SHP77 treated with DMSO at 0.1 percent for 48 hours (cell line): ENCODE results near the gene ARHGAP4.

Experiments
- DNase-seq: peaks from one replicate; lab custom pipeline; 2025; lab: John Stamatoyannopoulos, UW

The ARHGAP4 gene

DNA sequence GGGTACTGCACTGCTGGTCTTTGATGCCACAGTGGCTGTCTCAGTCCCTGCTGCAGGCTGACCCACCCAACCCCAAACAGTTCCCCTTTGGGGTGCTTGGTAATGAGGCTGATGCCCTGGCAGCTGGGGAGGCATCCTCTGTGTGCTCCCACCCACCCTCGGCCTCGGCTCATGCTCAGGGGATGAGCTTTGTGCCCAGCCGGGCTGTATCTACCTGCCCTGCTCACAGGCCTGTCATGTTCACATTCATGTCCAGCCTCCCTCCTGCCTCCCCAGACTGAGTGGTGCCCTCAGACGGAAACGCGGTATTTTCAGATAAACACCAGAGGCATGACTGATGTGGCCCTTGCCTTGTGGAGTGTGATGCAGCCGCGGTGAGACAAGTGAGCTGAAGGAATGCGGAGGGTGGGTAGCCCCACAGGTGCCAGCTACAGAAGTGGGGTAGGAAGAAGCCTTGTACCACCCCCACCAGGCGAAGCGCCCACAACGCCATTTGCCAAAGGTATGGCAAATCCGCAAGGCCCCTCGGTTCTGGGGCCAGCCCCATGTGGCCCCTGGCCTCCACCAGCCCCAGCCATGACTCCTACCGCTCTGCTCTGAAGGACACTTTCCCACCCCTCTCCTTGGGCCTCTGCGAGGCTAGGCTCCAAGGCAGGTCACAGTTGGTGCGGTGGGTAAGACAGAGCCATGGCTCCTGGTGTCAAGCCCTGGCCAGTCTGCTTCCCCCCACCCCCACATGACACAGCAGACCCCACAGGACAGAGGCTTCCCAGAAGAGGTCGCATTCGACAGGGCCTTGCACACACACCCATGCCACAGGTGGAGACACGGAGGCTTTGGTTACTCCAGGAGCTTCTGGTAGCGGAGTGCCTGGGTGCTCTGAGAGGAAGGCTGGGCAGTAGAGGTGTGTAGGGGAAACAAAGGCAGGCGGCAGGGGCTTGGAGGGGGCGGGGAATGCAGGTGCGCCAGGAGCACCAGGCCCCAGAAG, 20.2 kb upstream of the ARHGAP4 start:
- DNase-seq = no peak

DNA sequence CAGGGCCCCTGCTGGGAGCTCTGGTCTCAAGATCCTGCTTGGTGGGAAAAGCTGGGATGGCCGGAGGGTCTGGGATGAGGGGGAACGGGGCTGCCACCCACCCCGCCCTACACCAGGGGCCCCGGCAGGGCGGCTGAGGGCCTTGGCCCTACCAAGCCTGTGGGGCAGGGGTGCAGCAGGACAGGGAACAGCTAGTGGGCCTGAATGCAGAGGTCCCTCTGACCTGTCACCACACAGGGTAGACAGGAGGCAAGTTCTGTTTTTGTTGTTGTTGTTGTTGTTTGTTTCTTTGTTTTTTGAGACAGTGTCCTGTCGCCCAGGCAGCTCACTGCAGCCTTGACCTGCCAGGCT, 18.7 kb upstream of the ARHGAP4 start:
- no peak for DNase-seq

GRCh38 chrX:153944140-153944799, 18.2 kb upstream of the ARHGAP4 start, which contains the start of gene RENBP:
TSS of gene RENBP (minus strand) at chrX:153944643. CDS start at chrX:153944610, 33 bp downstream.
- DNase-seq = no peak

DNA sequence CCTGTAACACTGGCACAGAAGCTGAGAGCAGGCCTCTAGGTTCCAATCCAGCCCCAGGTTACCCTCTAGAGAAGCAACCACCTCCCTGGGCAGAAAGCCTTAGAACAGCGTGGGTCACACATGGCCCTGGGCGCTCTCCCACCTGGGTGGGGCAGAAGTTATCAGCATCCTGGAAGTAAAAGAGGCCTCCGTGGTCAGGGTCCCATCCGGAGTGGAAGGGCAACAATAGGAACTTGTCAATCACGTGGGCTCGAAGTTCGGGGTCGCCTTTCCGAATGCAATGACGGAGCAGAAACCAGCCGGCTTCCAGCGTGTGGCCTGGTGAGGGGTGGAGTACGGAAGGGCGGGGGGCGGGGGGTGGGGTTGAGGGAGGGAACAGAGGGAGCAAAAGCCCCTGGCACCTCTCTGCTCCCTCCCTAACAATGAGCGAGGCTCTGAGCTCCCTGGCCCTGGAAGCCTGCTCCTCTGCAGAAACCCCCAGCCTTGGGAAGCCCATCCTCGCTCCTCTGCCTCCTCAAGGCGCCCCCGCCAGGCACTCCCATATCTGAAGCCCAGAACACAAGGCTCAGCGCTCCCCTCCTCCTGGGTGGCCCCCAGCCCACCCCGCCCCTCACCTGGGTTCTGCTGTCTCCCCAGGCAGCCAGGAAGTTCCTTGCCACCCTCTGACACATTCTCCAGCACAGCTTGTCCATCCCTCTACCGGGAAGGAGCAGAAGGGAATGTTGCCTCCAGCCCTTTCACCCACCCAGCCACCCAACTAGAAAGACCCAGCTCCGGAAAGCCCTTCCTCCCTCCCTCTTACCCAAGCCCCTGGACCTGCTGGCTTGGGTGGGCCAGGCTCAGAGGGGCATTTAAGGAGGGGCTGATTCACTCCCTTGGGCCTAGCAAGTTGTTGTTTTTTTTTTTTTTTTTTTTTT, 15.5 kb upstream of the ARHGAP4 start:
- DNase-seq = no peak

- DNase-seq = no peak
Observed at GRCh38 chrX:153939573-153939972, 13.5 kb upstream of the ARHGAP4 start.

GRCh38 chrX:153938226-153938786, 12.2 kb upstream of the ARHGAP4 start:
- no peak for DNase-seq

DNA sequence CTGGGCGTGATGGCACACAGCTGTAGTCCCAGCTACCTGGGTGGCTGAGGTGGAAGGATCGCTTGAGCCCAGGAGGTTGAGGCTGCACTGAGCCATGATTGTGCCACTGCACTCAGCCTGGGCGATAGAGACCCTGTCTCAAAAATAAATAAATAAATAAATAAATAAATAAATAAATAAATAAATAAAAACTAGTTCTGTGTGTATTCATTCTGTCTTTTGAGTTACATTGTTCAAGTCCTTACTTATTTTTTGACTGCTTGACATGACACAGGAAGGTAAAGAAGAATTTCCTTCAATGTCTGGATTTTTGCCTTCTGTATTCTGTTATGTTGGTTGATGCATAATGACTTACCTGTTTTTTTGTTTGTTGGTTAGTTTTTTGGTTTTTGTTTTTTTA, 11.0 kb upstream of the ARHGAP4 start:
- DNase-seq = no peak

GRCh38 chrX:153935326-153935851, 9.3 kb upstream of the ARHGAP4 start:
- no peak for DNase-seq

DNA sequence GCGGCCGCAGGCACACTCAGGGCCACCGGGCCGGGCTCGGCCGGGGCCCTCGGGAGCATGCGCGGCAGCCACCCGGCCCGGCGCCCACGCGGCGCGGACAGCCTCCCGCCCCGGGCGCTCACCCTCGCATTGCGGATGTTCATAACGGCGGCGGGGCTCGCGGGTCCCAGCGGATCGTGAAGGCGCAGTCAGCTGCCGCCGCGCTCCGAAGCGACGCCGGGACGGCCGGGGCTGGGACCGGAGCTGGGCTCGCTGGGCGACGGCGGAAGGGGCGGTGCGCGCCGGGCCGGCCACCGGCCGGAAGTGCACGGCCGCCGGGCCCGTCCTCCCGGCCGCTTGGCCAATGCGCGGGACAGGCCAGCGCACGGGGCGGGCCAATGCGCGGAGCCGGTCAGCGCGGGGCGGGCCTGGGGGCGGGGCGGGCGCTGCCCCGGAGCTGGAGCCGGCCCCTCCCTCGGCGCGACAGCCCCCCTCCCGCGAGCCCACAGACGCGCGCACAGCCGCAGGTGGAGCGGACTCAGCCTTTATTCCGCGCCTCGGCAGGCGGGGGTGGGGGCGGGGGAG, 8.8 kb upstream of the ARHGAP4 start, which contains the start of gene NAA10:
Gene NAA10, minus strand, starts transcription at position 276 of the 564 bp plus-strand sequence. Its CDS starts 133 bp downstream, at position 143.
- peak; percentile 26 for DNase-seq

DNA sequence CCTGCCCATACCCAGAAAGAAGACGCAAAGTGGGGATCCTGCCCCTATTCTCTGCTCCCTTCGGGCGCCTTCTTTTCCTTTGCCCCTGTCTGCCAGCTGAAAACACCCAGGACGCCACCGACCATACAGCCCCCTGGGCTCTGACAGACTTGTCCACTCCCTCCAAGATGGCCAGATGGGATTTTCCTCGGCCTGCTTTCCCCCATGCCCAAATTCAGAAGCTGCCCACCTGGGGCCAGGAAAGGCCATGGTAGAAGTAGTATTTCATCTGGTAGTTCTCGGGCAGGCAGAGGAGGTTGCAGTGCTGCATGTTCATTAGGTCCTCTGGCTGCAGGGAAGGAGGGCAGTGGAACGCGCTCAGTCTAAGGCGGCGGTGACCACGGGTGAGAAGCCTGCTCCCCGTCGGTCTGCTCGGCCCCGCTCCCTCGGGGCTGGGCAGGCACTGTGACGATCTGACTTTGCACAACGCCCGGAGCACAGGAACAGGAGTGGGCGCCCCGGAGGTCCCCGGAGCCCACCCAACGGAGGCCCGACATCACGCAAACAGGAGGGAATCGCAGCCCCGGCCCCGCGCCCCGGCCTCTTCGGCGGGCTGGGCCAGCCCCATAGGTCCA, 8.2 kb upstream of the ARHGAP4 start:
- DNase-seq = no peak

DNA sequence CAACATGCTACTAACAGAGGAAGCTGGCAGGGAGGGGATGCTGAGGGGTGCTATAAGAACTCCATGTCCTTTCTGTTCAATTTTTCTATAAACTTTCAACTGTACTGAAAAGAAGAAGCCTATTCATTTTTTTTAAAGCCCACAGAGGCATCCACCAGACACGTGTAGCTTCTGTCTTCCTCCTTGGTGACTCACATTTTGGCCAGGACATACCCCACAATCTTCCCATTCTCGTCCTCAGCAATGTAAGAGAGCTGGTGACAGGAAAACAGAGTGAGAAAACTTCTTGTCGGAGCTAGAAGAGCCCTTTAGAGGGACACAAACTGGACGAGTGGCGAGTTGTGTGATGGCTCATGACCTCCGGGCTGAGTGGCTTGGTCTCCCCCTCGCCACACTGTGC, 7.7 kb upstream of the ARHGAP4 start:
- DNase-seq = no peak

GRCh38 chrX:153932220-153932915, 6.3 kb upstream of the ARHGAP4 start:
- no peak for DNase-seq

GRCh38 chrX:153931748-153932147, 5.7 kb upstream of the ARHGAP4 start:
- DNase-seq = no peak

DNA sequence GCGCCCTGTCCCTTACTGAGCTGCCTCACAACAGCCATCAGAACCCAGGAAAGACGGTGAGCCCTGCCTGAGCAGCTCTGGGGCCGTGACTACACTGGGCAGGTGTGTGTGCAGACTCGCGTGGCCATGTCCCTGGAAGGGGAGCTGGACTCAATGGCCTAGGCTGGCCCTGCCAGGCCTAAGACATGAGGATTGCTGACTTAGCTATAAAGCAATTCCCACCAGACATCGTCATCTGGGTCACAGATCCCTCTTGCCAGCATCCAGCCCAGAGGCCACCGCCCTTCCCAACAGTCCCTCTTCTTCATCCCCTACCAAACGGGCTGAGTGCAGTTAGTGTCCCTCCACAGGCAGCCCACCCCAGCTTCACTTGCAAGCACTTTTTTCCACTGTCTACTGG, 5.1 kb upstream of the ARHGAP4 start:
- no peak for DNase-seq

GRCh38 chrX:153930011-153930910, 4.2 kb upstream of the ARHGAP4 start:
- no peak for DNase-seq

- DNase-seq = no peak
Observed at GRCh38 chrX:153929576-153929975, 3.5 kb upstream of the ARHGAP4 start.

DNA sequence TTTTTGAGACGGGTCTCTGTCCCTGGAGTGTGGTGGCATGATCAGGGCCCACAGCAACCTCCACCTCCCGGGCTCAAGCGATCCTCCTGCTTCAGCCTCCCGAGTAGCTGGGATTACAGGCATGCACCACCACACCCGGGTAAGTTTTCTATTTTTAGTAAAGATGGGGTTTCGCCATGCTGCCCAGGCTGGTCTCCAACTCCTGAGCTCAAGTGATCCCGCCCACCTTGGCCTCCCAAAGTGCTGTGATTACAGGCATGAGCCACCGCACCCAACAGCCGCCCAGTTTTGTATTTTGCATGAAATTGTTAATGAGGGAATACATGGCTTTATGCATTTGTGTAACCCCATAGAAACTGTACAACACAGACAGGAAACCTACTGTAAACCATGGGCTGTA, 2.8 kb upstream of the ARHGAP4 start:
- no peak for DNase-seq

GRCh38 chrX:153927922-153928760, 2.1 kb upstream of the ARHGAP4 start:
- peak; percentile 85 for DNase-seq
